Left ventricle myocardium inferior (tissue), 1 donor: ENCODE data around the gene PTPN18. TPM values are rescaled to one million over a fixed set of nuclear protein-coding genes. Genes with fewer than 3 reads are reported as not detected.

Experiments used
- DNase-seq: peaks from one replicate; pipeline ENCODE4 v3.0.0-alpha.2; 2020
- H3K27ac ChIP-seq: fragments of 200-600 bp; replicated peaks from 2 replicates; pipeline ENCODE4 v1.8.0; 2021
- H3K27me3 ChIP-seq: fragments of 200-600 bp; 2 replicates; pipeline ENCODE4 v1.8.0; 2021; ENCODE audit warnings: low read depth
- H3K36me3 ChIP-seq: fragments of 200-600 bp; 2 replicates; pipeline ENCODE4 v1.8.0; 2021
- H3K4me1 ChIP-seq: fragments of 200-600 bp; 2 replicates; pipeline ENCODE4 v1.8.0; 2021
- H3K4me3 ChIP-seq: fragments of 200-600 bp; 2 replicates; pipeline ENCODE4 v1.8.0; 2021; ENCODE audit warnings: mild to moderate bottlenecking, moderate library complexity
- H3K9me3 ChIP-seq: fragments of 200-600 bp; replicated peaks from 2 replicates; pipeline ENCODE4 v1.8.0; 2021
- CTCF ChIP-seq: fragments of 200-600 bp; IDR thresholded peaks from 2 replicates; pipeline ENCODE4 v1.8.0; 2021; ENCODE audit warnings: antibody characterized with exemption, mild to moderate bottlenecking, borderline replicate concordance
- intact Hi-C: fragments of 100-400 bp; cut with micrococcal nuclease; formaldehyde crosslinking; loops from one replicate; pipeline ENCODE4 v1.11.0; 2022
- total RNA-seq: library from RNA; stranded (reverse); fragmentation: NEBNext Ultra II Directional; extraction: Animal tissue kit (Norgen Biotek cat#: 25700); gene quantifications from one replicate; pipeline ENCODE4 v1.2.1, GENCODE V29; 2021
- donor health status: DM: no; HTN: yes; CAD: no; lungs with severe emphysema.

Gene PTPN18
- total RNA-seq, 1 donor from 2014 or later: 13.9 TPM

GRCh38 chr2:130380096-130380934, 24.5 kb downstream of the PTPN18 start:
- DNase-seq: no peak
- peaks cover 22% of the 10 kb centered on the region for H3K4me1 ChIP-seq
- H3K27me3 ChIP-seq: no peaks in the 10 kb centered on the region
- H3K4me3 ChIP-seq: no peak overlapping the region
- intact Hi-C loops: no loop called here
- peaks cover 7% of the 10 kb centered on the region for H3K36me3 ChIP-seq
- H3K9me3 ChIP-seq: no peaks in the 10 kb centered on the region
- TF ChIP-seq CTCF: no peak
- H3K27ac ChIP-seq: peak overlapping the region; percentile 35

- Histone ChIP-seq H3K36me3 (no peaks in the 10 kb centered on the region), H3K4me1 (peaks cover 31% of the 10 kb centered on the region), H3K27me3 (no peaks in the 10 kb centered on the region), H3K9me3 (no peaks in the 10 kb centered on the region), H3K27ac (no peak overlapping the region), H3K4me3 (no peak overlapping the region)
- no peak for TF ChIP-seq CTCF
- intact Hi-C loops: no loop called here
- DNase-seq: no peak
Measured at GRCh38 chr2:130381145-130381544, 25.3 kb downstream of the PTPN18 start.

GRCh38 chr2:130381619-130382018, 25.8 kb downstream of the PTPN18 start:
- no peak for DNase-seq
- TF ChIP-seq CTCF: no peak
- intact Hi-C loops: no loop called here
- H3K9me3 ChIP-seq: no peaks in the 10 kb centered on the region
- H3K27ac ChIP-seq: no peak overlapping the region
- H3K36me3 ChIP-seq: no peaks in the 10 kb centered on the region
- H3K27me3 ChIP-seq: no peaks in the 10 kb centered on the region
- H3K4me3 ChIP-seq: no peak overlapping the region
- H3K4me1 ChIP-seq: peaks cover 35% of the 10 kb centered on the region

- no peak overlapping the region for H3K27ac ChIP-seq
- H3K9me3 ChIP-seq: no peaks in the 10 kb centered on the region
- TF ChIP-seq CTCF: no peak
- no peak for DNase-seq
- H3K4me3 ChIP-seq: no peak overlapping the region
- peaks cover 41% of the 10 kb centered on the region for H3K4me1 ChIP-seq
- H3K36me3 ChIP-seq: no peaks in the 10 kb centered on the region
- intact Hi-C loops: no loop called here
- no peaks in the 10 kb centered on the region for H3K27me3 ChIP-seq
Measured at GRCh38 chr2:130382313-130382917, 26.6 kb downstream of the PTPN18 start.

- no peak for TF ChIP-seq CTCF
- H3K36me3 ChIP-seq: no peaks in the 10 kb centered on the region
- H3K9me3 ChIP-seq: no peaks in the 10 kb centered on the region
- H3K27ac ChIP-seq: peak overlapping the region; percentile 86
- no peaks in the 10 kb centered on the region for H3K27me3 ChIP-seq
- intact Hi-C loops: no loop called here
- peaks cover 58% of the 10 kb centered on the region for H3K4me1 ChIP-seq
- H3K4me3 ChIP-seq: no peak overlapping the region
- DNase-seq: no peak
Measured at GRCh38 chr2:130385709-130386108, 29.9 kb downstream of the PTPN18 start.
